ENCODE measurements around the gene AGER.
"Not testable (repeated sequence)": the region's sequence is repeated elsewhere in the genome, so short reads cannot be mapped to it uniquely, and the experiment has no call there.

Gene AGER

DNA sequence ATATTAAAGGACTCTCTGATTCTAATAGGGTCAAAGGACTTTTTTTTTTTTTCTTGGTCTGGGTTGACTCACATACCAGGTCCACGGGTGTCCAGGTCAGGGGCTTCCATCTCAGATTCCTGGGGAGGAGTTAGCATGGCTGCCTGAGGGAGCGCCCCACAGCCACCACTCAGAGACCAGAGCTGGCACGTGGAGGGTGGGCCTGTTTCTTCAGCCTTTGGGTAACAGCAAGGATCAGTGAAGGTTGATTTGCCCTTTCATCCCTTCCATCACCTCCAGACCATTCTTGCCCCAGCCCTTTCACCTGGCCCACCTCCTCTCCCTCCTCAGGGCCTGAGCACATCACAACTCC lies 14.3 kb upstream of the AGER start:
- no peak for DNase-seq

- DNase-seq, result no peak
Measured at GRCh38 chr6:32196682-32197616, 12.9 kb upstream of the AGER start.

DNA sequence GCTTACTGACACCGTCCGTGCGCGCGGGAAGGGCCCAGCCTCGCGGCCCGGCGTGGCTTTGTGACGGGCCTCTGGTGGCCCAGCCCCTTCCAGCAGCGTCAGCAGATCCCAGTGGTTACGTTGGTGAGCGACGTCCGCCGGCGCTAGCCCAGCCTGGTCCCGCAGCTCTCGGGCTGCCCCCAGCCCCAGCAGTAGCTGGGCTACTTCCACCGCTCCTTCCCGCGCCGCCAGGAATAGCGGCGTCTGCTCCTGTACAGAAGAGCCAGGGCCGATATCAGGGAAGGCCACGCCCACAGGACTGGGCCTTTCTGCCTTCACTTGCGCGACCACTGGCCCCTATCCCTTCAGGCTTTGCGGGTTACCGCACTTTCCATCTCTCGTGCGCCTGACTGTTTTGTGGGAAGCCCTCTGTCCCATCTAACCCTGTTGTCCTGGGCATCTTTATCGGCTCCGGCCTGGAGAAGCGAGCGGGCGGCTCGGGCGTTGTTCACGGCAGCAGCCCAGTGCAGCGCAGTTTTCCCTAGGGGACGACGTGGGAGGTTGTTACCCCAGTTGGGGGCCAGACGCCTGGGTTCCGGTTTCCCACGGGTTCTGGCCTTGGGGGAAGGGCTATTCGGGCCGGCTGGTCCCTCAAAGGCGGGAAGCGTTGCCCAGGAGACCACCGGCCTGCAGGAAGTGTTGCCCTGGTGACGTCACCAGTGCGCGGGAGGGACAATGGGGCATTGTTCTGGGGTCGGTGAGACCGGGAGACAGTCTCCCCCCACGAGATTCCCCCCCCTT lies 12.0 kb upstream of the AGER start:
- peak; percentile 86 for DNase-seq

- DNase-seq, result peak; percentile 100
Measured at GRCh38 chr6:32195652-32195901, 11.5 kb upstream of the AGER start.

- DNase-seq, result peak; percentile 65
Measured at GRCh38 chr6:32194825-32195651, 11.0 kb upstream of the AGER start.

DNA sequence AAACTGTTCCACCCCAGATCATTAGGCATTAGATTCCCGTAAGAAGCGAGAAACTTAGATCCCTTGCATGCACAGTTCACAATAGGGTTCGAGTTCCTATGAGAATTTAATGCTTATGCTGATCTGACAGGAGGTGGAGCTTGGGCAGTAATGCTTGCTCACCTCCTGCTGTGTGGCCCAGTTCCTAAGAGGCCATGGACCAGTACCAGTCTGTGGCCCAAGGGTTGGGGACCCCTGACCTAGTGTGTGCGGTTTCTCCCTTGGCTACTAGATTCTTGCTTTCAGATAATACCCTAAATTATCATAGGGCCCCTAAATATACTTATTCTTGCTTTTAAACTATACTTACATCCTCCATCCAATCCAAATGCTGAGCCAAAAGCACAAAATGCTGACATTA lies 10.3 kb upstream of the AGER start:
- DNase-seq, result no peak

DNA sequence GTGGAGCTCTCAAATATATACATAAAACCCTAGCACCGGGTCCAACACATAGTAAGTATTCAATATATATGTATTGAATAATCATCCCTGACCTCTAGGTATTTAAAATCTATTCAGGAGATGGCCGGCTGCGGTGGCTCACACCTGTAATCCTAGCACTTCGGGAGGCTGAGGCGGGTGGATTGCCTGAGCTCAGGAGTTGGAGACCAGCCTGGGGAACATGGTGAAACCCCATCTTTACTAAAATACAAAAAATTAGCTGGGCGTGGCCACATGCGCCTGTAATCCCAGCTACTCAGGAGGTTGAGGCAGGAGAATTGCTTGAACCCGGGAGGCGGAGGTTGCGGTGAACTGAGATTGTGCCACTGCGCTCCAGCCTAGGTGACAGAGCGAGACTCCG lies 9.0 kb upstream of the AGER start:
- DNase-seq, result not testable (repeated sequence)

DNA sequence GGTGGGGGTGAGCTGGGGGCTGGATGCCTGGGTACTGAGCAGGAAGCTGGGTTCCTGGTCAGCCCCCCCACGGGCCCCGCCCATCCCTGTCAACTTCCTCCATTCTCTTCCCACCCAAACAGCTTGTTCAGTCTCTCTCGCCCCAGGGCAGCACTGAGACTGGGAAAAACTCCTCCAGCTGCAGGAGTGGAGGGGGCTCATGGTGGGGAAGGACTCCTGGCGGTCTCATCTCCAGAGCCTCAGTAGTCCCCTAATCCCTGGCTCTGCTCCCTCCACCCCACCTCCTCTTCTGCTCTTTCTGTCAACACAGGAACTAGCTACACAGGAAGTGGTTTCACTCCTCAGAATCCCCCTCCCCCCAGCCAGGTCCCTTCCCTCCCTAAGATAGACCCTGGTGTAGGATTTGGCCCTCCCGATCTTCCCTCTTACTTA lies 8.6 kb upstream of the AGER start, which contains the start of gene GPSM3:
TSS of gene GPSM3 (minus strand) at position 36 of the 432 bp plus-strand sequence. CDS start 130 bp downstream, outside the sequence.
- DNase-seq, result peak; percentile 69

GRCh38 chr6:32191696-32192607 lies 7.9 kb upstream of the AGER start:
- DNase-seq, result no peak

GRCh38 chr6:32190911-32191677 lies 7.0 kb upstream of the AGER start:
- no peak for DNase-seq

- DNase-seq, result peak; percentile 93
Measured at GRCh38 chr6:32190054-32190851, 6.2 kb upstream of the AGER start, which contains the start of gene PBX2. Gene PBX2 (minus strand): TSS chr6:32190202. CDS start chr6:32189915, 287 bp downstream.

DNA sequence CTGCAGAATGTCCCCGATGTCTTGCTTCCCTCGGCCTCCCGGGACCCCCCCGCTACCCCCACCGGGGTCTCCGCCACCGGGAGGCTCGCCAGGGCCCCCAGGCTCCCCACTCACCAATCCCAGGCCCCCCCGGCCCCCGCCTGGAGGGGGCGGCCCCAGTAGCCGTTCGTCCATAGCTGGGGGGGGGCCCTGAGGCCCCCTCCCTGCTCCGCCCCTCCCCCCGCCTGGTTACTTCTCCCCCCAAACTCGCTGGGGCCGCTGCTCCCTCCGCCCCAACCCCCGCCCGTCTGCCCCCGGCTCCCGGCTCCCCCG lies 5.6 kb upstream of the AGER start:
- DNase-seq, result no peak

GRCh38 chr6:32189069-32189741 lies 5.2 kb upstream of the AGER start:
- no peak for DNase-seq

DNA sequence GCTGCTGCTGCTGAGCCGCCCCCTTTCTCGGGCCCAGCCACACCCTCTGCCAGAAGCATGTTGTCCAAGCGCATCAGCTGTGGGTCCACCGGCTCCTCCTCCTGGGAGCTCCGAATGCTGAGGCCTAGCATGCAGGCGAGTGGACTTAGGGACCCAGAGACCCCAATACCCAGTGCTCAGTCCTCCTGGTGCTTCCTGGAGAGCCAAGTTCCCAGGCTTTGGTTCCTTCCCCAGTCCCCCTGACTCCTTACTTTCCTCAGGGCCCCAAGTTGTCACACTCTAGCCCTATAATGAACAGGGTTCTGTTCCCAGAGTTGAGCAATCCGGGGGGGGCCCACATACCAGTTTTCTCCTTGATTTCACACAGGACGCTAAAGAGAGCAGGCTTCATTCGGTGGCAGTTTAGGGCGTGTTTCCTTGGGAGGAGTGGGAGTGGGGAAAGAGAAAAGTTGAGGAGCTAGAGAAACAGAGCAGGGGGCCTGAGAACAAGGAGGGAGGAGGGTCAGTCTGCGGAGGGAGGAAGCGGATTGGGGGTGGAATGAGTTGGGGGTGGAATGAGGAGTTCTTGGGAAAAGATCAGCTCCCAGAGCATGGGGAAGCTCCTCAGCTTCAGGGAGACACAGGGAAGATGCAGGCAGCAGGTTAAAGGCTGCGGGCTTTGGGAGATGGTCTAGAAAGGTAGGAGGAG lies 4.5 kb upstream of the AGER start:
- peak; percentile 28 for DNase-seq

GRCh38 chr6:32187725-32188380 lies 3.8 kb upstream of the AGER start:
- not testable (repeated sequence) for DNase-seq

DNA sequence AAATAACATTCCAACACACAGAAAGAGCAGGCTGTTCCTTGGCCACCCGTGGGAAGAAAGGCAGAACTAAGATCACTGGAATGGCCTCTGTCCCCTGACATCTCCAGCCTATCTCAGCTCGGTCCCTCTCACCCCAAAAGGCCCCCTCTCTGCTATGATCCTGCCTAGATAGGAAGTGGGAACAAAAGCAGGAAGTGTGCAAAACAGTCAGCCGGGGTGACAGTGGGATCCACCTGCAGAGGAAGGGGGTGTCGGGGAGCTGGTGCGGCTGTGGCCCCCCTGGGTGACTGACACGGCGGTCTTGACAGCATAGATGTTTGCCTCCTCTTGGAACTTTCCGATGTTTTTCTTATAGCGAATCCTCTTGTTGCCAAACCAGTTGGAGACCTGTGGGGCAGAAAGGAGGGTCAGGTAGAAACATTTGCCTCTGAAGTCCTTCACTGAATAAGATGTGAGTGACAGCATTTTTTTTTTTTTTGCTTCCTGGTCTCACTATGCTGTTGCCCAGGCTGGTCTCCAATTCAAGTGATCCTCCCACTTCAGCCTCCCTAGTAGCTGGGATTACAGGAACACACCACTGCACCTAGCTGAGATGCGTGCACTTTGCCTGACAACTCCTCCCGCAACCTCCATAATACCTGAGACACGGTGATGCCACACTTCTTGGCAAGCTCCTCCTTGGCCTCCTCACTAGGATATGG lies 3.1 kb upstream of the AGER start:
- no peak for DNase-seq

DNA sequence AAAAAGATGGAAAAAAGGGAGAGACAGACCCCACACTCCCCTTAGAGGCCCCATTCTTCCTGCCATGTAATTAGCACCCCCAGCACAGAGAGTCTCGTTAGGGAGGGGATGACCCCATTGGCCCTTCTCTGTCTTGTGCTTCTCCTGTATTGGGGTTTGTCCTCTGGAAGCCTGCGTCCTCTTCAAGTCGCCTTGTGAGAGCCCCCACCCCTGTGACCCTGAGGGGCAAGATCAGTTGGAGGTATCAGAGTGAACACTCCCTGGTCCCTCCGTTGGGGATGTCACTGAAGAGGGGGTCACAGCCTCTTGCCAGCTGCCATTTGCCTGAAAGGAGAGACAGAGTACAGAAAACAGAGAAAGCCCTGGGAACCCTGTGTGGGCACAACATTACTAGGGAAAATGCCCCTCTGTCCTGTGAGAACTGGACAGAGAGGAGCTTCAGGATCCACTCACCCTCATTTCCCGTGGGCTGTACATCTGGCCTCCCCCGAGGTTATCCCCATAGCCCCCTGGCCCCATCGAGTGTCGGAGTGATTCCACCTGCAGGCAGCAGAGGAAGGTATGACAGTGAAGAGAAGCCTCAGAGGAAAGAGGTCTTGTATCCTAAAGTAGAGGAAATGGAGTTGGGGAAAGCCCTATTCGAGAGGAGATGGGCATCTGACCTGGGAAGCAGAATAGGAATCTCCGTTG lies 2.2 kb upstream of the AGER start:
- not testable (repeated sequence) for DNase-seq

All from fibroblast of upper back skin (primary cell).